ENCODE results near the gene EIPR1.
A peak's percentile ranks its signal among the peaks of the same experiment; 100 is the strongest.

The EIPR1 gene

DNA sequence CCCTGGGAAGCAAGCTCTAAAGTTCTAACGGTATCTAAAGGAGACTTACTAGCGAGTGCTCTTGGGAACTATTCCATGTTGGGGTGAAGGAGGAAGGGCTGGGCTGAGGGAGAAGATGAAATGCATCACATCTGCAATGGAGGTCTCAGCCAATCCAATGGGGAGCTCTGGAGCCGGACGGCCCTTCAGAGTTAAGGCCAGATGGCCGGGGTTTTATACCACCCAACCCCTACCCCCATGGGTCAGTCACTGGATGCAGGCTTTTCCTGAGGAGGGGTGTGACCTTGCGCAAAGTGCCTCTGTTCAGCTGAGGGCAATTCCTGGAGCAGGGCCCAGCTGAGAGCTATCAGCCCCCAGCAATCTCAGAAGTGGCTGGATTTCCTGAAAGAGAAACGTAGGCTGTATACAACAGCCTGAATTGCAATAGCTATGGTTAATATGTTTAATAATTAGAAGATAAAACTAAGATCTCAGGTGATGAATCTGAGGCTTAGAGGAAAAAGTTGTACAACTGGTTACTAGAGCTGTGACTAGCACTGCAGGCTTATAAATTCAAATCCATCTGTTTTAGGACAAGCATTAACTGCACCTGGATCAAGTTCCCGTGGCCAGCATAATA is 21.6 kb downstream of the EIPR1 start:
- peak; percentile 8 for DNase-seq

- peak; percentile 72 for DNase-seq
These were observed 22.6 kb downstream of the EIPR1 start for GRCh38 chr2:3354986-3355385.

DNA sequence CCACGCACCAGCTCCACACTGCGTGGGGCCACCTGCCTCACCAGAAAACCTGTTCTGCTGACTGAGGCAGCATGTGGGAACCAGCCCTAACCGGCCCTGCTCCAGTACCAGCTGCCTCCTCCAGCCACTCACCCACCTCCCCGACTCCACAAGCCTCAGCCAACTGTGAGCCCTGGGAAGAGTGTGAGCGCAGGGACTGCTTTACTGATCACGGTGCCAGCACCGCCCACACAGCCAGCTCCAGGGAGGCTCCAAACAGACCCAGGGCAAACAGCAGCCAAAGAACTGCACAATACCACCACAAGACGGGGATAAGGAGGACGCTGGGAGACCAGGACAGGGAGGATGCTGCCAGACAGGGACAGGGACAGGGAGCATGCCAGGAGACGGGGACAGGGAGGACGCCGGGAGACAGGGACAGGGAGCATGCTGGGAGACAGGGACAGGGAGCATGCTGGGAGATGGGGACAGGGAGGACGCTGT is 28.4 kb downstream of the EIPR1 start:
- DNase-seq, result peak; percentile 73

DNA sequence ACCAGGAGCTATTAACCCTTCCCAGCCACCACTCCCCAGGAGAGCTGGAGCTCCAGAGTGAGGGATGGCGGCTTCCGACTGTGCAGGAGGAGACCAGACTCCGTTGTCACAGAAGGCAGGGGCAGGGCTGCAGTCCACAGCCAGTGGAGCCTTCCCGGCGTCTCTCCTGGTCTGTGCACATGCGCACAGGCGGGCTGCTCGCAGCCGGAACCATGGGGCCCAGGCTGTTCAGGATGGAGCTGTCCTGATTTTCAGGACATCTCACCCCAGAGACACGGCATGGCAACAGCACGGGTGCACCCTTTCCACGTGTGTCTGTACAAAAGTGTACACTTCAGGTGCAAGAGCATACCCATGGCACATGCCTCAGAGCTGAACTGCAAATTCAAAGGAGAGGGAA is 28.9 kb downstream of the EIPR1 start:
- DNase-seq, result peak; percentile 44

GRCh38 chr2:3345621-3346020 is 32.0 kb downstream of the EIPR1 start:
- no peak for DNase-seq

DNA sequence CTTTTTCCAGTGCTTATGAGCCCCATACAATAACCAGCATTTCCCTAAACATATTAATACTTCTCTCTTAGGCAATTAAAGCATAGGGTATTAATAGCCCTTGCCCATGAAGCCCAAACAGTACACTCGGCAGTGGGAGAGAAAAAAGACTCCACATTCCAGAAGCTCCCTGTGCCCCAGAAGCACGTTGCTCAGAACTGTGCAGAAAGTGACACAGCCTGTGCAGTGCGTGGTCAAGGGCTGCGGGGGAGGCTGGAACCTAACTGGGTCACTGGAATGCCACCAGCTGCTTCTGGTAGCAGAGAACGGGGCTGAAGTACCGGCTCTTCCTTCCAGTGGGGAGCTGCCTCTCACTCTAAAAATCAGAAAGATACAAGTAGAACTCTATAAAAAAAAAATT is 32.7 kb downstream of the EIPR1 start:
- DNase-seq, result no peak

DNA sequence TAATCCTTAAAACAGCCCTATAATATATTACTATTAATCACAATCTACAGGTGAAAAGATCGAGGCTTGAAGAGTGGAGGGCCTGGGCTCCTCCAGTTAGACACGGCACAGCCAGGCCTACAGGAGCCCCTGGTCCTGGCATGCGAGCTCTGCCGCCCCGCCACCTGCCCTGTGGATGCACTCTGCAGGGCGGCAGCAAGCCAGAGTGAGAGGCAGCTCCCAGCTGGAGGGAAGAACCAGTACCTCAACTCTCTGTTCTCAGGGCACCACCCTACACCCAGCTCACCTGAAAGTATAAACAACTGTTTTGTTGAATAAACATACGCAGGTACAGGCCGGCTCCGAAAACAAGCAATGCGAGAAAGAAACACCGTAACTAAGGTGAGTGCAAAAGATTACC is 34.6 kb downstream of the EIPR1 start:
- no peak for DNase-seq

DNA sequence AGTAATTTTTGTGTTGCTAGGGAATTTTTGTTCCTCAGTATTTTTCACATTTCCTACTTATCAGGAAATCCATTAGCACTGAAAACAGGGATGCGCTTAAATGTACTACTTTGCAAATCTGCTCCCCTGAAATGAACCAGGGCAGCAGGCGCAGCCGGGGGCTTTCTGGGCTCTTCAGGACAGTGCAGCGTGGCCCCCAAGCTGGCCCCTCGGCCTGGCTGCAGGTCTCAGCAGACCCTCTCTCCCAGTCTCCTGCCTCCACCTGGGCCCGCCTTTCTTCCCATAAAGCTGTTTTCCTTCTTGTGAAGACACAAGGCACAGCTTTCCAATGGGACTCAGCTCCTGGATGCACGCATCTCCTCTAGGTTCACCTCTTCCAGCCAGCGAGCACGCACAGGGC is 35.3 kb downstream of the EIPR1 start:
- DNase-seq, result no peak

GRCh38 chr2:3341336-3341735 is 36.3 kb downstream of the EIPR1 start:
- no peak for DNase-seq

GRCh38 chr2:3340144-3340543 is 37.5 kb downstream of the EIPR1 start:
- DNase-seq, result no peak

GRCh38 chr2:3338340-3338739 is 39.3 kb downstream of the EIPR1 start:
- DNase-seq, result no peak

- DNase-seq, result no peak
These were observed 40.8 kb downstream of the EIPR1 start for GRCh38 chr2:3336844-3337243.

DNA sequence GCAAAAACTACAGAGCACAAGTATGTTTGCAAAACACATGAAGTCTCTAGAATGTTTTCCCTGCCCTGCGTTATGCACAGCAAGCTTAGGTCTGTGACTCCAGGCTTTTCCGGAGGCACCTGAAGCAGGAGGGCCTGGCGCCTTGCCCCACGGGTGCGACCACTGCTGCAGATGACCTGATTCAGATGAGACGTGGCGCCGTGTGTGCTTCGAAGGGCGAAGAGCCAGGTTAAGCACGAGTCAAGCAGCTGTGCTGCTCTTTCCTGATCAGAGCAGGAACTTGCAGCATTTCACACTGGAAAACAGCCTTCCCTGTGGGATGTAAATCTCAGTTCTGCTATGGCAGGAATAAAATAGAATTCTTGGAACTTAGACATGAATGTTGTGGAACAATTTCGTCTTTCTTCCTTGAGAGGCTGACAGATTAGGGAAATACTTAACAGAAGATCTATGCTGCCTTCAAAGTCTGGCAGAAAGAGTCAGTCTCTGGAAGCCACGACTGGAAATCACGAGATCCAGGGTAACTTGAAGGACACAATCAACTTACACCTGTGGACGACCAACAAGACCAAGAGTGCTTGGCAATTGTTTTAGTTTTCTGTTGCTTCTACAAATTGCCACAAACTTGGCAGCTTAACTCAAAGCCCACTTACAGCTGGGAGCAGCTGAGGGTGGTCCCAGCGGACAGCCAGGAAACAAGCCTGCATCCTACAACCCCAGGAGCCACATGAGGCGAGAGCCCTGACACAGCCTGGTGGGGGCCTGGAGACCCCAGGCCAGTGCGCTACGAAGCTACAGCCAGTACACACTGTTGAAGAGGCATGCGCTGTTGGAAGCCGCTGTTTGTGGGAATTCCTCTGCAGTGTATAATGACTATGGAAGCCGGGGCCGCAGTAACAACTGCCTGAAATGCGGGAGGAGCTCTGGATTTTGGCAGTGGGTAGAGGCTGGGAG is 42.9 kb downstream of the EIPR1 start:
- no peak for DNase-seq

DNA sequence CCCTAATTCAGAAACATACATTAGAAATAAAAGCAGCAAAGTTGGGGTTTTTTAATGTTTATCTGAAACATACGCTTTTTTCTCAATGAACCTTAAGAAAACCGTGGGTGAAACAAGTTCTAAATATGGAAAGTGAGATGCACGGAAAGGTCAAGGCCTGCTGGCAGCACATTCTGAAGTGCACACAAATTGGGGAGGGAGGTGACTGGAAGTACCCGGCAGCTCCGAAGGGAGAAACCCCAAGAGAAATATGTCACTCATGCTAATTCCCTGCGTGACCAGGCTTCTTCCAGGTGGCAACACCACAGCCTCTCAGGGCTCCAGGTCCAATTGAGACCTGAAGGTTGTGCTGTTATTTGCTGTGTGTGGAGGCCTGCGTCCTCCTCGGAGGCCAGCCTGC is 45.5 kb downstream of the EIPR1 start:
- DNase-seq, result no peak

GRCh38 chr2:3329491-3329890 is 48.1 kb downstream of the EIPR1 start:
- no peak for DNase-seq

DNA sequence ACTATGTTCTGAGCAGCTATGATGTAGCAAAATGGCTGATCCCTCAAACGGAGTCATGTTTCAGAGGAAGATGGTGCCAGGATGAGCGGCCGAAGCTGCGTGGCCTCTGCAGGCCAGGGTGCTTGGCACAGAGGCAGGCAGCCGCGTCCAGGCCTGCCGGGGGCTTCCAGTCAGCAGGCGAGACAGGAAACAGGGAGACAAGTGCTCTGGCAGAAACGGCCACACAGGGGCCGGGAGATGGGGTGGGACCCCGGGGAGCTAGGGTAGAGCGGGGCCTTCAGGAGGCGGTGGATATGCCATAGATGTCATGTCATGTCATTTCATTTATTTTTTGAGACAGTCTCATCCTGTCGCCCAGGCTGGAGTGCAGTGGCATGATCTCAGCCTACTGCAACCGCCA is 50.7 kb downstream of the EIPR1 start:
- DNase-seq, result no peak

- DNase-seq, result no peak
These were observed 51.5 kb downstream of the EIPR1 start for GRCh38 chr2:3326182-3326537.

GRCh38 chr2:3325458-3326181 is 52.0 kb downstream of the EIPR1 start:
- DNase-seq, result no peak

DNA sequence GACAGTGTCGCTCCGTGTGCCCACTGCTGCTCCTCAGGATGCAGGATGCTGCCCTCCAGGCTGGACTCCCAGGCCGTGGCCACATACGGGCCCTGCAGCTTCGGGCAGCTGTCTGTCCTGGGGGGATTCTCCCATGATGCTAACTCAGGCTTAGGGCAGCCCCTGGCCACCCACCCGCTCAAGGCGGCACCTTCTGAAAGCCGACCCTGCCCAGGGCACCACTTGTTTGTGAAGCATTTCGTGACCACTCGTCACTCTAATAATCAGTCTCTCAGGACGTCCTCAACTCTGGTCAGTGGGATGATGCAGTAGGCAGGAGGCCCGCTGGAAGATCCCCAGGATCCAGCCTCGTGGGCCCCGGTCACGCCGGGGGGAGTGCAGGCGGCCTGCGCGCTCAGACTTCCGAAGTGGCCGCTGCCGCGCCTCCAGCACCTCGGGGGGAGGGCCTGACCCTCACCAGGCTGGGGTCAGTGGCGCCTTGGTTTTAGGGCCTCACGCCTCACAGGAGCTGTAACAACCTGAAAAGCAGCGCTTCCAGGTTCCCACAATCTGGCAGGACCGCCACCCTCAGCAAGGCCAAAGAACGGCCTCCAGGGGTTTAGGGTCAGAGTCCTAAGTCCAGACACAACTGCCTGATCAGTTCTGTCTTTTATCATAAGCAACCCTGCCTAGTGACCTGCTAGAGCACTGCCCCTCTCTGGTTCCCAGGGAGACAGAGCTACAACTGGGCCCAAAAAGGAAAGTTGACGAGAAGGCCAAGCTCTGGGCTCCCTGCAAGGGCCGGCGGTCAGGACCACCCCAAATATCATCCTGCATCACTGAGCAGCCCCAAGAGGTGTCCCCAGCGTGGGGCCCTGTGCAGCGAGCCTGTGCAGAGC is 53.0 kb downstream of the EIPR1 start:
- no peak for DNase-seq

GRCh38 chr2:3324036-3324386 is 53.6 kb downstream of the EIPR1 start:
- DNase-seq, result no peak

DNA sequence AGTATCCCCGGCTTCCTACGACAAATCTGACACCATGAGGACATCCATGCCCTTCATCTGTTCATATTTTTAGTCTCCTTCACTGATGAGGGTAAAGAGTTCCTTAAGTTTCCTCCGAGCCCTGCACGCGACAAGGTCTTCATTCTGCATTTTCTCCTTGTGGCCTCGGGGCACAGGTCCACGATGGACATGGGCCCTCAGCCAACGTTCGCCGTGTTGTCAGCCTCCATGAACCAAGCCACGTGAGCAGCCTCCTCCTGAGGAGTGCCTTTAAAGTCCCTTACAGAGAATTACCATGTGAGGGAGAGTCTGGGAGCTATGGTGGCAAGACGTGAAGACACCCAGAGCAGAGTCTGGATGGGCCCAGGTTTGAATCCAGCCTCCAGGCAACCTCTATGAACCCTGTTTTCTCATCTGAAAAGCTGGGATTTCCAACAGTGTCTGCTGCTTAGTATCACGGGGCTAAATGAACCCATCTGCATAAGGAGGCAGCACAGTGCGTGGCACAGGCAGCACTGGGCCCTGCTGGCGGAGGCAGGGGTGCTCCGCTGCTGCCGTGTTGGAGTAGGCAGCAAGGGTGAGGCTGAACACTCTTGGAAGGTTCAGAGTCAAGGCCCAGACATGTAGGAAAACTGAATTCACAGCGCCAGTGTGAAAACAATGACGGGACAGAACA is 54.1 kb downstream of the EIPR1 start:
- no peak for DNase-seq

GRCh38 chr2:3322311-3322970 is 55.2 kb downstream of the EIPR1 start:
- no peak for DNase-seq

All from DMS79 treated with DMSO at 0.1 percent for 48 hours (cell line).